Endodermal cell (in vitro differentiated cells): Measurements from ENCODE around the gene HJURP. TPM values are rescaled to one million over a fixed set of nuclear protein-coding genes. Genes with fewer than 3 reads are reported as not detected.
A peak's percentile ranks its signal among the peaks of the same experiment; 100 is the strongest.

Source experiments
- DNase-seq: peaks from one replicate; pipeline ENCODE4 v3.0.0-alpha.2; 2017
- H3K27ac ChIP-seq: 2 replicates; pipeline ENCODE4 v1.5.1; 2013; ENCODE audit warnings: mild to moderate bottlenecking, low read depth, low read length, moderate library complexity
- H3K27me3 ChIP-seq: 2 replicates; pipeline ENCODE4 v1.6.1; 2013; ENCODE audit warnings: mild to moderate bottlenecking, low read length, moderate library complexity; ENCODE audit not compliant: insufficient read depth, control insufficient read depth, poor library complexity, severe bottlenecking
- H3K36me3 ChIP-seq: 2 replicates; pipeline ENCODE4 v1.7.0; 2013; ENCODE audit warnings: mild to moderate bottlenecking, low read length, moderate library complexity; ENCODE audit not compliant: control insufficient read depth, insufficient read depth
- H3K4me1 ChIP-seq: one replicate; pipeline ENCODE4 v1.7.0; 2013; ENCODE audit warnings: low read length; ENCODE audit not compliant: control insufficient read depth, insufficient read depth
- H3K4me3 ChIP-seq: 2 replicates; pipeline ENCODE4 v1.5.1; 2013; ENCODE audit warnings: mild to moderate bottlenecking, low read length, moderate library complexity
- H3K9ac ChIP-seq: 2 replicates; pipeline ENCODE4 v1.6.1; 2013; ENCODE audit warnings: mild to moderate bottlenecking, low read length, moderate library complexity; ENCODE audit not compliant: poor library complexity, severe bottlenecking; ENCODE audit errors: extremely low read depth
- H3K9me3 ChIP-seq: 2 replicates; pipeline ENCODE4 v1.6.1; 2013; ENCODE audit warnings: mild to moderate bottlenecking, low read length, moderate library complexity; ENCODE audit not compliant: control insufficient read depth
- H3K27ac Mint-ChIP-seq: 2 replicates; pipeline ENCODE4 v1.8.0; 2020; ENCODE audit warnings: mixed read lengths
- H3K27me3 Mint-ChIP-seq: 2 replicates; pipeline ENCODE4 v1.8.0; 2021; ENCODE audit warnings: mild to moderate bottlenecking, mixed read lengths; ENCODE audit not compliant: insufficient read depth
- H3K36me3 Mint-ChIP-seq: 2 replicates; pipeline ENCODE4 v1.8.0; 2020; ENCODE audit warnings: low read depth, mixed read lengths
- H3K4me1 Mint-ChIP-seq: 2 replicates; pipeline ENCODE4 v1.8.0; 2020; ENCODE audit warnings: mixed read lengths
- H3K4me3 Mint-ChIP-seq: 2 replicates; pipeline ENCODE4 v1.8.0; 2020; ENCODE audit warnings: mild to moderate bottlenecking, moderate library complexity, mixed read lengths
- H3K9me3 Mint-ChIP-seq: 2 replicates; pipeline ENCODE4 v1.8.0; 2020; ENCODE audit warnings: mild to moderate bottlenecking, mixed read lengths
- whole genome bisulfite sequencing, 2 experiments: methylation state at CpG; one replicate each; pipeline versions ENCODE4 v1.1.5 to v1.1.7; 2013; ENCODE audit warnings: missing lambda C conversion rate in 2 of 2, mixed read lengths in 1 of 2; ENCODE audit not compliant: insufficient coverage in 1 of 2, insufficient read length in 1 of 2; 5-methylcytosine and 5-hydroxymethylcytosine counted together
- total RNA-seq, 2 donors: library from RNA; stranded (reverse); fragmentation: NEBNext Ultra II Directional in 1 of 2; extraction: Animal tissue kit (Norgen Biotek cat#: 25700) in 1 of 2; gene quantifications; 2 replicates in 1 of 2; 3 replicates in 1 of 2; pipeline ENCODE4 v1.2.1, GENCODE V29; 2021
- TF ChIP-seq, protein P1 (sequence below): fragments of 200-600 bp; sonication (generic); conservative IDR thresholded peaks from 2 replicates; pipeline ENCODE4 v1.5.0; 2021; ENCODE audit warnings: antibody characterized with exemption, mild to moderate bottlenecking

HJURP gene
- total RNA-seq, 2 donors from 2014 or later = 39.4 to 78.9 TPM

DNA sequence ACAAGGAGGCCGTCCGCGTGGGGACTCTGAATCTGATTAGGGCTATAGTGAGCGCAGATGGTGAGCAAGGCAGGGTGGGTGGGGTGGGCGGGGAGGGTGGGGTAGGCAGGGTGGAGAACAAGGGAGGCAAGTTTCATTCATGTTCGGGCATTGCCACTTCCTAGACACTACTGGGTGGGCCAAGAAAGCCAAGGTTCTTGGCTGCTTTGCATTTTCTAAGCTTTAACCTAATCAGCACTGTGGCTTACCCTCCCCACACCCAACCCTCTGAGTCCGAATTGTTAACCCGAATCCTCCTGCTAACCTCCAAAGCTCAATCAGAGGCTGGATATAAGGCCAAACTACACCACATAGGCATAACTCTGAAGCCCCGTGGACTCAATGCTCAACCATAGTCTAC, 58.1 kb downstream of the HJURP start:
- Histone ChIP-seq H3K36me3 (no peaks in the 10 kb centered on the region), H3K27me3 (no peaks in the 10 kb centered on the region), H3K4me3 (no peak overlapping the region), H3K9ac (no peak overlapping the region), H3K27ac (no peak overlapping the region), H3K4me1 (no peaks in the 10 kb centered on the region), H3K9me3 (no peaks in the 10 kb centered on the region)
- TF ChIP-seq, protein P1, sequence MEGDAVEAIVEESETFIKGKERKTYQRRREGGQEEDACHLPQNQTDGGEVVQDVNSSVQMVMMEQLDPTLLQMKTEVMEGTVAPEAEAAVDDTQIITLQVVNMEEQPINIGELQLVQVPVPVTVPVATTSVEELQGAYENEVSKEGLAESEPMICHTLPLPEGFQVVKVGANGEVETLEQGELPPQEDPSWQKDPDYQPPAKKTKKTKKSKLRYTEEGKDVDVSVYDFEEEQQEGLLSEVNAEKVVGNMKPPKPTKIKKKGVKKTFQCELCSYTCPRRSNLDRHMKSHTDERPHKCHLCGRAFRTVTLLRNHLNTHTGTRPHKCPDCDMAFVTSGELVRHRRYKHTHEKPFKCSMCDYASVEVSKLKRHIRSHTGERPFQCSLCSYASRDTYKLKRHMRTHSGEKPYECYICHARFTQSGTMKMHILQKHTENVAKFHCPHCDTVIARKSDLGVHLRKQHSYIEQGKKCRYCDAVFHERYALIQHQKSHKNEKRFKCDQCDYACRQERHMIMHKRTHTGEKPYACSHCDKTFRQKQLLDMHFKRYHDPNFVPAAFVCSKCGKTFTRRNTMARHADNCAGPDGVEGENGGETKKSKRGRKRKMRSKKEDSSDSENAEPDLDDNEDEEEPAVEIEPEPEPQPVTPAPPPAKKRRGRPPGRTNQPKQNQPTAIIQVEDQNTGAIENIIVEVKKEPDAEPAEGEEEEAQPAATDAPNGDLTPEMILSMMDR = no peak
- 95 to 100% methylated on average over 3 to 9 of the region's 9 CpGs for WGBS, 2 experiments
- no peaks in the 10 kb centered on the region for H3K36me3 Mint-ChIP-seq
- DNase-seq = peak; percentile 15
- no peak overlapping the region for H3K4me3 Mint-ChIP-seq
- H3K27ac Mint-ChIP-seq = no peak overlapping the region
- H3K4me1 Mint-ChIP-seq = no peaks in the 10 kb centered on the region
- peaks cover 3% of the 10 kb centered on the region for H3K9me3 Mint-ChIP-seq
- peaks cover 2% of the 10 kb centered on the region for H3K27me3 Mint-ChIP-seq

DNA sequence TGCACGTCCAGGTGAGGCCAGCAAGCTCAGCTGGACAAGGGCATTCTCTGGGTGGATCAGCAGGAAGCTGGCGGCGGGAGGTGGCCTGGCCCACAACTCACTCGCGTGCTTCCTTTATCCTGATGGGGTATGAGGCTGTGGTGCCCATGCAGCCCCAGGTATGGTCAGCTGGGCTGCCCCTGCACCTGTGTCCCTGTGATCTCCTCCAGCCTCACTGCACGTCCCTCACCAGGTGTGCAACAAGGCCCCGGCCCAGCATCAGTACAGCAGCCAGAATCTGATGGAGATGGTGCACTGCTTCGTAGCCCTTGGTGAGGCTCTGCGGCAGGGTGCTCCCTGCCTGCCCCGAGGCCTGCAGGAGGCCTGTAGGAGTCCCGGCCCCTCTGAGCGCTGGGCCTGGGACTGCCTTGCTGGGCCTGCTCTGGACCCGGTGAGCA, 58.6 kb downstream of the HJURP start:
- no peak overlapping the region for H3K27ac Mint-ChIP-seq
- Histone ChIP-seq H3K9me3 (no peaks in the 10 kb centered on the region), H3K9ac (no peak overlapping the region), H3K27ac (no peak overlapping the region), H3K27me3 (no peaks in the 10 kb centered on the region), H3K36me3 (no peaks in the 10 kb centered on the region), H3K4me1 (no peaks in the 10 kb centered on the region), H3K4me3 (no peak overlapping the region)
- H3K4me1 Mint-ChIP-seq = no peaks in the 10 kb centered on the region
- H3K36me3 Mint-ChIP-seq = no peaks in the 10 kb centered on the region
- TF ChIP-seq, protein P1 = no peak
- H3K27me3 Mint-ChIP-seq = peaks cover 2% of the 10 kb centered on the region
- 92 to 93% methylated on average over 9 to 13 of the region's 13 CpGs for WGBS, 2 experiments
- no peak overlapping the region for H3K4me3 Mint-ChIP-seq
- peak; percentile 28 for DNase-seq
- peaks cover 3% of the 10 kb centered on the region for H3K9me3 Mint-ChIP-seq

DNA sequence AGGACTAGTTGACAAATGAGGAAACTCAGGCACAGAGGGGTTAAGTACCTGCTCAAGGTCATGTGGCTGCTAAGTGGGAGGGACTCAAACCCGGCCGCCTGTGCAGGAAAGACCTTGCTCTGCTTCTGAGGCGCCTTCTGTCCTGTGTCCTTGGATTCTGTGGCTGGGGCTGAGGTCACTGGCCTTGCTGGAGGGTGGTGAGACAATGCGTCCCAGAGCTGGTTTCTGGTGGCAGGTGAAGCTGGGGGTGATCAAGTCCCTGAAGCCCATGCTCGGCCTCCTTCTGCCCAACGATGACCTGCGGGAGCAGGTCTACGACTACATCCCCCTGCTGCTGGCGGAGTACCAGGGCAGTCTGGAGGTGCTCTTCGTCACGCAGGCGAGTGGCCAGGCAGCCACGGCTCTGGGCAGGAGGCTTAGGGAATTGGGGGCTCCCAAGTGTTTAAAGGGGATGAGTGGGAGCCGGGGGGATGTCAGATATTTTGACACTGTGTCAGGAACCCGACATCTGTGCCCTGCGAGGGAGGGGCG, 60.1 kb downstream of the HJURP start:
- Histone ChIP-seq H3K27me3 (no peaks in the 10 kb centered on the region), H3K9ac (no peak overlapping the region), H3K9me3 (no peaks in the 10 kb centered on the region), H3K4me3 (no peak overlapping the region), H3K36me3 (no peaks in the 10 kb centered on the region), H3K27ac (no peak overlapping the region), H3K4me1 (no peaks in the 10 kb centered on the region)
- H3K27me3 Mint-ChIP-seq = peaks cover 2% of the 10 kb centered on the region
- H3K4me1 Mint-ChIP-seq = no peaks in the 10 kb centered on the region
- peak; percentile 40 for DNase-seq
- H3K36me3 Mint-ChIP-seq = no peaks in the 10 kb centered on the region
- H3K4me3 Mint-ChIP-seq = no peak overlapping the region
- no peaks in the 10 kb centered on the region for H3K9me3 Mint-ChIP-seq
- H3K27ac Mint-ChIP-seq = no peak overlapping the region
- TF ChIP-seq, protein P1 = no peak
- WGBS, 2 experiments = 92 to 93% methylated on average over 7 to 17 of the region's 17 CpGs
